NCI-H524 treated with DMSO at 0.1 percent for 48 hours (cell line): ENCODE data around the gene ZCCHC7.
"Not testable (repeated sequence)": the region's sequence is repeated elsewhere in the genome, so short reads cannot be mapped to it uniquely, and the experiment has no call there.

Source experiments
- DNase-seq: peaks from one replicate; lab custom pipeline; 2025; lab: John Stamatoyannopoulos, UW

Gene ZCCHC7

GRCh38 chr9:37120843-37121335 lies 515 bp downstream of the ZCCHC7 start:
- not testable (repeated sequence) for DNase-seq

GRCh38 chr9:37121881-37122280 lies 1.5 kb downstream of the ZCCHC7 start:
- DNase-seq: no peak

GRCh38 chr9:37126214-37126788 lies 5.9 kb downstream of the ZCCHC7 start:
- DNase-seq: no peak

- no peak for DNase-seq
Observed at GRCh38 chr9:37127018-37127417, 6.6 kb downstream of the ZCCHC7 start.

GRCh38 chr9:37128051-37128450 lies 7.7 kb downstream of the ZCCHC7 start:
- no peak for DNase-seq

GRCh38 chr9:37134166-37134565 lies 13.8 kb downstream of the ZCCHC7 start:
- no peak for DNase-seq

- DNase-seq: no peak
Observed at GRCh38 chr9:37141015-37141414, 20.6 kb downstream of the ZCCHC7 start.

- no peak for DNase-seq
Observed at GRCh38 chr9:37144762-37145161, 24.4 kb downstream of the ZCCHC7 start.

GRCh38 chr9:37146410-37146809 lies 26.0 kb downstream of the ZCCHC7 start:
- DNase-seq: no peak

GRCh38 chr9:37148181-37148580 lies 27.8 kb downstream of the ZCCHC7 start:
- DNase-seq: no peak

GRCh38 chr9:37149666-37150308 lies 29.4 kb downstream of the ZCCHC7 start:
- no peak for DNase-seq

- no peak for DNase-seq
Observed at GRCh38 chr9:37150415-37150814, 30.0 kb downstream of the ZCCHC7 start.

- no peak for DNase-seq
Observed at GRCh38 chr9:37151812-37152211, 31.4 kb downstream of the ZCCHC7 start.

GRCh38 chr9:37152365-37152764 lies 32.0 kb downstream of the ZCCHC7 start:
- no peak for DNase-seq

- DNase-seq: no peak
Observed at GRCh38 chr9:37155601-37156000, 35.2 kb downstream of the ZCCHC7 start.

GRCh38 chr9:37156205-37156604 lies 35.8 kb downstream of the ZCCHC7 start:
- DNase-seq: no peak

GRCh38 chr9:37156781-37157356 lies 36.5 kb downstream of the ZCCHC7 start:
- DNase-seq: no peak

GRCh38 chr9:37157726-37158377 lies 37.5 kb downstream of the ZCCHC7 start:
- no peak for DNase-seq

GRCh38 chr9:37163299-37163698 lies 42.9 kb downstream of the ZCCHC7 start:
- no peak for DNase-seq

GRCh38 chr9:37164335-37164734 lies 44.0 kb downstream of the ZCCHC7 start:
- not testable (repeated sequence) for DNase-seq

GRCh38 chr9:37165644-37166043 lies 45.3 kb downstream of the ZCCHC7 start:
- DNase-seq: no peak

GRCh38 chr9:37167456-37168047 lies 47.2 kb downstream of the ZCCHC7 start:
- no peak for DNase-seq

- no peak for DNase-seq
Observed at GRCh38 chr9:37172557-37172956, 52.2 kb downstream of the ZCCHC7 start.
